GM20431 (cell line): Measurements from ENCODE around the gene PRR14L.

Experiments used
- in situ Hi-C: fragments of 300-500 bp; cut with MseI, MboI; formaldehyde crosslinking; loops from one replicate; pipeline ENCODE4 v1.15.0; 2020; ENCODE audit warnings: low sequenced_read_pairs; ENCODE audit not compliant: unreplicated experiment

PRR14L gene

GRCh38 chr22:31647523-31648320 is 102.2 kb downstream of the PRR14L start:
- in situ Hi-C loops: no loop called here

- in situ Hi-C loops: no loop called here
Measured at GRCh38 chr22:31647066-31647465, 102.9 kb downstream of the PRR14L start.

GRCh38 chr22:31646186-31647019 is 103.5 kb downstream of the PRR14L start:
- in situ Hi-C loops: no loop called here

GRCh38 chr22:31639436-31640039 is 110.4 kb downstream of the PRR14L start:
- in situ Hi-C loops: no loop called here

GRCh38 chr22:31637891-31638618 is 111.9 kb downstream of the PRR14L start:
- in situ Hi-C loops: no loop called here

- in situ Hi-C loops: no loop called here
Measured at GRCh38 chr22:31637447-31637890, 112.5 kb downstream of the PRR14L start.

- in situ Hi-C loops: no loop called here
Measured at GRCh38 chr22:31635638-31636306, 114.2 kb downstream of the PRR14L start.

GRCh38 chr22:31631436-31631835 is 118.5 kb downstream of the PRR14L start:
- in situ Hi-C loops: no loop called here
